Left ventricle myocardium superior (tissue), 1 donor: ENCODE data around the gene MAP1A. TPM values are rescaled to one million over a fixed set of nuclear protein-coding genes. Genes with fewer than 3 reads are reported as not detected.
"Not testable (repeated sequence)": the region's sequence is repeated elsewhere in the genome, so short reads cannot be mapped to it uniquely, and the experiment has no call there.

Experiments used
- ATAC-seq: fragments of 200-7000 bp; cut with Tn5 transposase; one replicate; pipeline ENCODE4 v1.9.1; 2020; ENCODE audit warnings: mild to moderate bottlenecking, moderate library complexity
- DNase-seq: peaks from one replicate; pipeline ENCODE4 v3.0.0-alpha.2; 2020
- intact Hi-C: fragments of 100-400 bp; cut with micrococcal nuclease; formaldehyde crosslinking; loops from one replicate; pipeline ENCODE4 v1.11.0; 2022
- total RNA-seq: library from RNA; stranded (reverse); fragmentation: NEBNext Ultra II Directional; extraction: Animal tissue kit (Norgen Biotek cat#: 25700); gene quantifications from one replicate; pipeline ENCODE4 v1.2.1, GENCODE V29; 2021
- donor health status: DM: no; HTN: yes; CAD: no; lungs with severe emphysema.

Gene MAP1A
- total RNA-seq, 1 donor from 2014 or later, result 13.0 TPM

DNA sequence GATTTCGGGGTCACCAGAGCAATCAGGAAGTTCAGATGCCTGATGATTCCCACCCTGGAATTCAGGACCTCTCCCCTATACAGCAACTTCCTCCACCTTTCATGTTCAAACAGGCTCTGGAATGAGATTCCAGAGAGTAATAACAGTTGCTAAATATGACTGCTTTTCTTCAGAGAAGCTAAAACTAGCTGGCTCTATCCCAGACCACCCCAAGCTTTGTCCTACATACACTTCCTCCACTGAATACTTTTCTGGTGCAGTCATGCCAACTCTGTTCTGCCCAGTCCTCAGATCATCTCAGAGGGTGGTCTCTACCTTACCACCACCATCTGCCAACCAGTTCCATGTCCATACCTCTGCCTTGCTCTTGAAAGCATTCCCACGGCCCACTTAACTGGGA lies 49.2 kb downstream of the MAP1A start:
- ATAC-seq, intact Hi-C loops, DNase-seq: not testable (repeated sequence)

DNA sequence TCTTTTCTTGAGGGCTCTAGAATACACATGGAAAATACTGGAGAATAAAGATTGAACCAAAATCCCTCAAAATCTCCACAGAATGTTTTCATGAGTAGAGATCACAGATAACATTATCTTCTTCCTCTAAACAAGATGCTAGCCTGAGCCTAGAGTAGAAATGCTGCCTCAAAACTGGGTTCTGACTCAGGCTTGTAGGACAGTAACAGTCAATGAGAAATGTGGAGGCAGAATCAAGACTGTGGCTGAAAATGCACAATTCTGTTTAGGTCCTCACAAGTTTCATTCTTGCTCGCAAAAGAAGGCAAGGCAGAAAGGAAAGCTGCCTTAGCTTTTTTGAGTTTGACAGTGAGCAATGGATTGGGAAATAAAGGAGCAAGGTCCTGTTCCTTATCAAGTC lies 57.2 kb downstream of the MAP1A start:
- ATAC-seq, DNase-seq, intact Hi-C loops: not testable (repeated sequence)

Other genes with a start within 250 kb of the MAP1A start
- gene TGM7, start 215.4 kb upstream of the MAP1A start, total RNA-seq, result not detected
- gene LCMT2, start 187.0 kb upstream of the MAP1A start, total RNA-seq, result 4.4 TPM
- 11.6 TPM for gene ZSCAN29, start 146.6 kb upstream of the MAP1A start, total RNA-seq
- 13.0 TPM for gene TUBGCP4, start 146.5 kb upstream of the MAP1A start, total RNA-seq
- 25.3 TPM for gene TP53BP1, start 24.5 kb upstream of the MAP1A start, total RNA-seq
- gene PPIP5K1, start 72.6 kb downstream of the MAP1A start, total RNA-seq, result 11.3 TPM
- gene CKMT1B, start 76.4 kb downstream of the MAP1A start, total RNA-seq, result 0.25 TPM
- gene STRC, start 101.2 kb downstream of the MAP1A start, total RNA-seq, result not detected
- 0.82 TPM for gene CATSPER2, start 131.2 kb downstream of the MAP1A start, total RNA-seq
- gene CKMT1A, start 176.3 kb downstream of the MAP1A start, total RNA-seq, result 0.22 TPM
- gene PDIA3, start 228.8 kb downstream of the MAP1A start, total RNA-seq, result 152 TPM